H1 (cell line): ENCODE data around the gene ZNF415. TPM values are rescaled to one million over a fixed set of nuclear protein-coding genes. Genes with fewer than 3 reads are reported as not detected.

Source experiments
- CTCF ChIA-PET: fragments of 300-600 bp; sonication (Branson Sonifier 250); formaldehyde crosslinking; loops from one replicate; lab custom pipeline; 2021; ENCODE audit not compliant: partially characterized antibody; lab: Charles Lee
- POLR2A ChIA-PET: fragments of 300-600 bp; sonication (Branson Sonifier 250); formaldehyde crosslinking; loops from one replicate; lab custom pipeline; 2021; ENCODE audit warnings: inconsistent platforms; ENCODE audit not compliant: partially characterized antibody; lab: Charles Lee
- DNase-seq, 2 experiments: peaks; one replicate each; pipeline versions ENCODE4 v3.0.0 to v3.0.0-alpha.2; 2010 to 2022; ENCODE audit warnings: low spot score in 2 of 2, low read depth in 1 of 2, mixed read lengths in 1 of 2
- FAIRE-seq: peaks from 2 replicates; lab custom pipeline; 2011; peaks lifted over from hg19 to GRCh38; lab: Jason Lieb, UNC
- H2AFZ ChIP-seq: 2 replicates; pipeline ENCODE4 v1.8.1; 2012; ENCODE audit warnings: low read length, inconsistent platforms
- H2AK5ac ChIP-seq: 2 replicates; pipeline ENCODE4 v1.6.1; 2013; ENCODE audit warnings: low read depth, low read length
- H2BK120ac ChIP-seq: replicated peaks from 2 replicates; pipeline ENCODE3; 2013; ENCODE audit warnings: low read depth, low read length, inconsistent platforms
- H2BK12ac ChIP-seq: 2 replicates; pipeline ENCODE4 v1.6.1; 2013; ENCODE audit warnings: low read depth, low read length
- H2BK15ac ChIP-seq: 2 replicates; pipeline ENCODE4 v1.6.1; 2013; ENCODE audit warnings: low read length
- H2BK20ac ChIP-seq: 2 replicates; pipeline ENCODE4 v1.6.1; 2013; ENCODE audit warnings: low read length
- H2BK5ac ChIP-seq: 2 replicates; pipeline ENCODE4 v1.6.1; 2013; ENCODE audit warnings: low read depth, low read length
- H3K14ac ChIP-seq: 2 replicates; pipeline ENCODE4 v1.6.1; 2013; ENCODE audit warnings: inconsistent platforms; ENCODE audit not compliant: insufficient read length
- H3K18ac ChIP-seq: 2 replicates; pipeline ENCODE4 v1.6.1; 2013; ENCODE audit warnings: low read length; ENCODE audit errors: extremely low read depth
- H3K23ac ChIP-seq: 2 replicates; pipeline ENCODE4 v1.6.1; 2013; ENCODE audit warnings: inconsistent platforms; ENCODE audit not compliant: insufficient read length
- H3K23me2 ChIP-seq: 2 replicates; pipeline ENCODE4 v1.6.1; 2013; ENCODE audit warnings: low read depth, low read length
- H3K27ac ChIP-seq: 2 replicates; pipeline ENCODE4 v1.6.1; 2011; ENCODE audit warnings: low read depth, low read length, inconsistent platforms
- H3K27me3 ChIP-seq, 4 experiments: replicated peaks in 1 of 4; 1 replicate in 1 of 4; 2 replicates in 3 of 4; pipeline versions ENCODE4 v1.6.1 to v1.8.1; 2011 to 2013; ENCODE audit warnings: low read length in 3 of 4, mild to moderate bottlenecking in 3 of 4, inconsistent platforms in 2 of 4, mixed read lengths in 2 of 4, moderate library complexity in 1 of 4; ENCODE audit not compliant: control insufficient read depth in 3 of 4, insufficient read depth in 3 of 4; ENCODE audit errors: extremely low read depth in 1 of 4
- H3K36me3 ChIP-seq, 4 experiments: 2 replicates each; pipeline versions ENCODE4 v1.6.1 to v1.8.1; 2011 to 2013; ENCODE audit warnings: mild to moderate bottlenecking in 4 of 4, low read length in 3 of 4, moderate library complexity in 2 of 4, control low read depth in 1 of 4, inconsistent platforms in 1 of 4; ENCODE audit not compliant: insufficient read depth in 4 of 4, control insufficient read depth in 2 of 4
- H3K4ac ChIP-seq: replicated peaks from 2 replicates; pipeline ENCODE3; 2013; ENCODE audit warnings: low read length, low read depth, mixed read lengths, inconsistent platforms; ENCODE audit not compliant: insufficient read length
- H3K4me1 ChIP-seq, 4 experiments: replicated peaks in 1 of 4; 1 replicate in 1 of 4; 2 replicates in 3 of 4; pipeline versions ENCODE4 v1.6.1 to v1.8.1; 2011 to 2013; ENCODE audit warnings: low read length in 3 of 4, inconsistent platforms in 2 of 4, mixed read lengths in 1 of 4; ENCODE audit not compliant: insufficient read depth in 4 of 4, control insufficient read depth in 3 of 4
- H3K4me2 ChIP-seq, 2 experiments: 2 replicates each; pipeline versions ENCODE4 v1.6.1 to v1.8.1; 2011 to 2013; ENCODE audit warnings: low read depth in 2 of 2, low read length in 2 of 2, control low read depth in 1 of 2, inconsistent platforms in 1 of 2, mild to moderate bottlenecking in 1 of 2; ENCODE audit not compliant: insufficient read depth in 1 of 2
- H3K4me3 ChIP-seq, 4 experiments: fragments of 200-600, 300-600 bp in 1 of 4; sonication (generic), shearing (Covaris generic), sonication (Bioruptor Twin) in 1 of 4; 2 replicates each; pipeline versions ENCODE4 v1.5.1 to v1.8.1; 2011 to 2016; ENCODE audit warnings: low read length in 4 of 4, low read depth in 3 of 4, control low read depth in 2 of 4, inconsistent platforms in 2 of 4, mild to moderate bottlenecking in 2 of 4, mixed read lengths in 1 of 4, moderate library complexity in 1 of 4; ENCODE audit not compliant: insufficient read depth in 2 of 4; ENCODE audit errors: extremely low read depth in 1 of 4
- H3K56ac ChIP-seq: replicated peaks from 2 replicates; pipeline ENCODE3; 2013; ENCODE audit warnings: low read depth, mild to moderate bottlenecking, mixed read lengths, low read length, inconsistent platforms; ENCODE audit not compliant: insufficient read length
- H3K79me1 ChIP-seq: 2 replicates; pipeline ENCODE4 v1.6.1; 2013; ENCODE audit warnings: low read depth, low read length, control low read depth
- H3K79me2 ChIP-seq, 2 experiments: 2 replicates each; pipeline versions ENCODE4 v1.6.1 to v1.8.1; 2012 to 2013; ENCODE audit warnings: low read length in 2 of 2, mild to moderate bottlenecking in 2 of 2, inconsistent platforms in 1 of 2; ENCODE audit not compliant: insufficient read depth in 2 of 2, control insufficient read depth in 1 of 2
- H3K9ac ChIP-seq, 4 experiments: replicated peaks in 1 of 4; 1 replicate in 1 of 4; 2 replicates in 3 of 4; pipeline versions ENCODE4 v1.6.1 to v1.8.1; 2011 to 2013; ENCODE audit warnings: low read depth in 3 of 4, low read length in 3 of 4, control low read depth in 2 of 4, mild to moderate bottlenecking in 2 of 4, moderate library complexity in 2 of 4, inconsistent platforms in 1 of 4; ENCODE audit errors: extremely low read depth in 1 of 4
- H3K9me3 ChIP-seq, 2 experiments: 2 replicates each; pipeline versions ENCODE4 v1.6.1 to v1.8.1; 2012 to 2013; ENCODE audit warnings: mild to moderate bottlenecking in 2 of 2, moderate library complexity in 2 of 2, control low read depth in 1 of 2, inconsistent platforms in 1 of 2, low read depth in 1 of 2, low read length in 1 of 2, mixed read lengths in 1 of 2; ENCODE audit not compliant: insufficient read depth in 2 of 2
- H4K20me1 ChIP-seq, 2 experiments: replicated peaks in 1 of 2; 2 replicates each; pipeline versions ENCODE3 to v1.8.1; 2011 to 2013; ENCODE audit warnings: inconsistent platforms in 2 of 2, low read length in 2 of 2, mild to moderate bottlenecking in 1 of 2; ENCODE audit not compliant: insufficient read depth in 2 of 2, control insufficient read depth in 1 of 2
- H4K5ac ChIP-seq: 2 replicates; pipeline ENCODE4 v1.6.1; 2013; ENCODE audit warnings: low read length, low read depth, mixed read lengths, inconsistent platforms; ENCODE audit not compliant: insufficient read length
- H4K8ac ChIP-seq: 2 replicates; pipeline ENCODE4 v1.8.0; 2013; ENCODE audit warnings: mild to moderate bottlenecking, moderate library complexity, low read length, inconsistent platforms; ENCODE audit not compliant: insufficient read depth; ENCODE audit errors: extremely low read depth
- H4K91ac ChIP-seq: replicated peaks from 2 replicates; pipeline ENCODE3; 2013; ENCODE audit warnings: low read length, mixed read lengths, inconsistent platforms; ENCODE audit not compliant: insufficient read length
- ASH2L ChIP-seq: fragments of 200-600, 300-600 bp; sonication (generic); IDR thresholded peaks from one replicate; pipeline ENCODE4 v1.7.1; 2017; ENCODE audit warnings: low read length
- ATF3 ChIP-seq: IDR thresholded peaks from 2 replicates; pipeline ENCODE4 v1.6.1; 2011; ENCODE audit warnings: low read depth, mild to moderate bottlenecking, low read length; ENCODE audit not compliant: insufficient read depth
- CBX8 ChIP-seq: fragments of 300-800, 300-1000 bp; sonication (generic); IDR thresholded peaks from 2 replicates; pipeline ENCODE4 v1.7.1; 2016; ENCODE audit warnings: low read depth, low read length, borderline replicate concordance
- CHD2 ChIP-seq: IDR thresholded peaks from 2 replicates; pipeline ENCODE4 v1.6.1; 2012; ENCODE audit warnings: low read length, improper control_type of control experiment
- CTBP2 ChIP-seq: IDR thresholded peaks from 2 replicates; pipeline ENCODE4 v1.7.0; 2011; ENCODE audit warnings: borderline replicate concordance, mild to moderate bottlenecking, moderate library complexity, mixed read lengths, low read length; ENCODE audit not compliant: insufficient read depth, insufficient read length
- HDAC2 ChIP-seq, 2 experiments: fragments of 300-600 bp in 1 of 2; sonication (generic) in 1 of 2; IDR thresholded peaks; 2 replicates each; pipeline ENCODE4 v1.6.1; 2011 to 2012; ENCODE audit warnings: low read depth in 2 of 2, low read length in 2 of 2, mild to moderate bottlenecking in 2 of 2, moderate library complexity in 2 of 2, borderline replicate concordance in 1 of 2, inconsistent platforms in 1 of 2
- NRF1 ChIP-seq: IDR thresholded peaks from 2 replicates; pipeline ENCODE4 v1.6.1; 2011; ENCODE audit warnings: mild to moderate bottlenecking, low read depth, low read length, improper control_type of control experiment
- PHF8 ChIP-seq: fragments of 200-600 bp; sonication (generic); conservative IDR thresholded peaks from 2 replicates; pipeline ENCODE4 v1.7.1; 2012; ENCODE audit warnings: low read depth, mild to moderate bottlenecking, inconsistent platforms, low read length, moderate library complexity
- RBBP5 ChIP-seq: IDR thresholded peaks from 2 replicates; pipeline ENCODE4 v1.7.1; 2012; ENCODE audit warnings: low read depth, mild to moderate bottlenecking, inconsistent platforms, low read length, moderate library complexity, borderline replicate concordance
- SIRT6 ChIP-seq: IDR thresholded peaks from one replicate; pipeline ENCODE4 v1.7.1; 2012; ENCODE audit warnings: low read length, inconsistent platforms
- SP1 ChIP-seq: IDR thresholded peaks from 2 replicates; pipeline ENCODE4 v1.6.1; 2011; ENCODE audit warnings: low read depth, low read length
- SP4 ChIP-seq: IDR thresholded peaks from 2 replicates; pipeline ENCODE4 v1.6.1; 2012; ENCODE audit warnings: low read length, inconsistent platforms
- SRF ChIP-seq: IDR thresholded peaks from 2 replicates; pipeline ENCODE4 v1.6.1; 2011; ENCODE audit warnings: mild to moderate bottlenecking, low read depth, low read length, moderate library complexity
- TBP ChIP-seq: IDR thresholded peaks from 2 replicates; pipeline ENCODE4 v1.6.1; 2011; ENCODE audit warnings: low read depth, low read length, improper control_type of control experiment
- TEAD4 ChIP-seq: IDR thresholded peaks from 2 replicates; pipeline ENCODE4 v1.6.1; 2012; ENCODE audit warnings: low read depth, low read length, inconsistent platforms, mixed read lengths
- WGBS, 2 experiments: shearing (Covaris generic) in 1 of 2; methylation state at CpG; one replicate each; pipeline versions ENCODE4 v1.1.6 to v1.1.7; 2013 to 2015; ENCODE audit warnings: low lambda C conversion rate in 2 of 2, mixed read lengths in 2 of 2, inconsistent platforms in 1 of 2, low coverage in 1 of 2, missing lambda C conversion rate in 1 of 2; ENCODE audit not compliant: insufficient replicate concordance in 2 of 2, insufficient coverage in 1 of 2, insufficient read length in 1 of 2; ENCODE audit errors: extremely low coverage in 1 of 2, missing lambda C conversion rate in 1 of 2; 5-methylcytosine and 5-hydroxymethylcytosine counted together
- polyA plus RNA-seq, 7 experiments: library from polyadenylated mRNA; depleted of rRNA in 3 of 7; stranded (reverse) in 5 of 7; unstranded in 2 of 7; fragments of >200 nt in 5 of 7; fragments of 200-250 nt in 2 of 7; gene quantifications; 1 replicate in 5 of 7; 2 replicates in 1 of 7; 4 replicates in 1 of 7; pipeline versions ENCODE4 v1.2.1 to v1.2.3, GENCODE V29; 2011 to 2013; ENCODE audit warnings: missing spikeins in 2 of 7, mixed read lengths in 2 of 7
- total RNA-seq: library from RNA; stranded (reverse); fragmentation: NEBNext Ultra II Directional; extraction: Animal tissue kit (Norgen Biotek cat#: 25700); gene quantifications from 2 replicates; pipeline ENCODE4 v1.2.1, GENCODE V29; 2021

ZNF415 gene
- total and polyA plus RNA-seq, 2 of the 8 experiments (the other 6 are each of a cell fraction or from before 2014, with no cell fraction given), result 5.8 to 9.7 TPM

GRCh38 chr19:53086949-53087348 is 45.8 kb downstream of the ZNF415 start:
- no peaks in the 10 kb centered on the region for H3K23me2 ChIP-seq
- no peak overlapping the region for H2BK15ac ChIP-seq
- no peak overlapping the region for H3K4me2 ChIP-seq
- FAIRE-seq, result no peak
- peaks cover 2% of the 10 kb centered on the region; the same call in 1 of the 2 replicates for H3K79me1 ChIP-seq
- no peak overlapping the region for H4K8ac ChIP-seq
- H3K9me3 ChIP-seq, result no peaks in the 10 kb centered on the region
- no peak for TF ChIP-seq SRF
- TF ChIP-seq CBX8, result no peak
- TF ChIP-seq SP1, result no peak
- no peak for TF ChIP-seq HDAC2 (IDR thresholded peaks at IDR 0.05; ENCODE audit: borderline replicate concordance in 1 of 2, low read depth in 2 of 2, low read length in 2 of 2)
- no peak for TF ChIP-seq PHF8
- TF ChIP-seq CHD2, result no peak
- no peak for TF ChIP-seq RBBP5
- no peak for TF ChIP-seq ASH2L
- no peak for TF ChIP-seq CTBP2
- TF ChIP-seq NRF1, result no peak
- no peak for TF ChIP-seq SIRT6
- TF ChIP-seq TBP, result no peak
- no peak for TF ChIP-seq ATF3
- no peak for TF ChIP-seq SP4
- no peak for TF ChIP-seq TEAD4
- no peak overlapping the region for H3K4ac ChIP-seq
- no peak overlapping the region for H3K27ac ChIP-seq
- no peak overlapping the region for H2BK120ac ChIP-seq
- H3K14ac ChIP-seq, result no peak overlapping the region
- ChIA-PET CTCF (interaction anchor here (0.6 to 2.0 kb wide), 2 partner anchors 10 to 338 kb away, joined by 3 to 17 read pairs; no protein-coding TSS in a partner anchor), POLR2A (no interaction called here)
- H2BK20ac ChIP-seq, result no peak overlapping the region
- H3K79me2 ChIP-seq, result no peaks in the 10 kb centered on the region
- H3K23ac ChIP-seq, result no peak overlapping the region
- H2AK5ac ChIP-seq, result no peak overlapping the region
- H4K20me1 ChIP-seq, result peaks cover 0 to 6% of the 10 kb centered on the region in 2 experiments
- H2AFZ ChIP-seq, result no peak overlapping the region
- no peaks in the 10 kb centered on the region for H3K27me3 ChIP-seq
- H2BK5ac ChIP-seq, result no peak overlapping the region
- no peak overlapping the region for H3K4me3 ChIP-seq
- DNase-seq, result no peak
- no peak overlapping the region for H4K91ac ChIP-seq
- no peak overlapping the region for H3K9ac ChIP-seq
- H3K56ac ChIP-seq, result no peak overlapping the region
- H3K4me1 ChIP-seq, result peaks cover 0 to 3% (median 0%) of the 10 kb centered on the region in 4 experiments; a peak in 1 of 7 replicates
- no peak overlapping the region for H4K5ac ChIP-seq
- WGBS, 2 experiments, result 85% methylated on average over 5 of the region's 5 CpGs; no CpG with 5 or more reads in 1 of the 2 experiments
- no peak overlapping the region for H3K18ac ChIP-seq
- peaks cover 7 to 43% (median 22%) of the 10 kb centered on the region in 4 experiments; a peak in 6 of 8 replicates for H3K36me3 ChIP-seq
- no peak overlapping the region for H2BK12ac ChIP-seq
